Umbilical cord (tissue), 1 donor: Measurements from ENCODE around the gene TPH2. TPM values are rescaled to one million over a fixed set of nuclear protein-coding genes. Genes with fewer than 3 reads are reported as not detected.

Source experiments
- total RNA-seq: library from RNA; depleted of rRNA; stranded (reverse); fragments of >200 nt; gene quantifications from one replicate; pipeline ENCODE4 v1.2.3, GENCODE V29; 2014; ENCODE audit warnings: low replicate concordance; ENCODE audit not compliant: insufficient read depth

Gene TPH2
- total RNA-seq, 1 donor from 2014 or later: 3.9 TPM

Other genes starting within 250 kb of the TPH2 start
- gene RAB21, start 184.0 kb upstream of the TPH2 start, total RNA-seq: 17.1 TPM
- 38.5 TPM for gene TBC1D15, start 99.1 kb upstream of the TPH2 start, total RNA-seq